Endothelial cell (in vitro differentiated cells): Measurements from ENCODE around the gene GANC. TPM values are rescaled to one million over a fixed set of nuclear protein-coding genes. Genes with fewer than 3 reads are reported as not detected.
"Not testable (repeated sequence)": the region's sequence is repeated elsewhere in the genome, so short reads cannot be mapped to it uniquely, and the experiment has no call there.

Experiments used
- DNase-seq: peaks from one replicate; pipeline ENCODE4 v3.0.0; 2021; ENCODE audit warnings: low spot score
- H3K27ac Mint-ChIP-seq: one replicate; pipeline ENCODE4 v1.8.0; 2021; ENCODE audit warnings: mixed read lengths, inconsistent platforms; ENCODE audit not compliant: unreplicated experiment
- H3K27me3 Mint-ChIP-seq: one replicate; pipeline ENCODE4 v1.8.0; 2021; ENCODE audit warnings: mild to moderate bottlenecking, moderate library complexity, mixed read lengths, inconsistent platforms; ENCODE audit not compliant: unreplicated experiment
- H3K36me3 Mint-ChIP-seq: one replicate; pipeline ENCODE4 v1.8.0; 2021; ENCODE audit warnings: mild to moderate bottlenecking, low read depth, mixed read lengths, inconsistent platforms; ENCODE audit not compliant: unreplicated experiment
- H3K4me1 Mint-ChIP-seq: one replicate; pipeline ENCODE4 v1.8.0; 2021; ENCODE audit warnings: mild to moderate bottlenecking, mixed read lengths, inconsistent platforms; ENCODE audit not compliant: unreplicated experiment
- H3K4me3 Mint-ChIP-seq: one replicate; pipeline ENCODE4 v1.8.0; 2021; ENCODE audit warnings: mild to moderate bottlenecking, mixed read lengths, inconsistent platforms; ENCODE audit not compliant: unreplicated experiment
- H3K9me3 Mint-ChIP-seq: one replicate; pipeline ENCODE4 v1.8.0; 2021; ENCODE audit warnings: mixed read lengths, inconsistent platforms; ENCODE audit not compliant: unreplicated experiment
- long read RNA-seq: library from polyadenylated mRNA; unstranded; transcript quantifications from one replicate; pipeline ENCODE4 v2.0.0, GENCODE V29; 2020; ENCODE audit not compliant: unreplicated experiment
- total RNA-seq: library from RNA; stranded (reverse); fragmentation: NEBNext Ultra II Directional; extraction: Animal tissue kit (Norgen Biotek cat#: 25700); gene quantifications from one replicate; pipeline ENCODE4 v1.2.1, GENCODE V29; 2021; ENCODE audit not compliant: unreplicated experiment
- TF ChIP-seq, protein P1 (sequence below): fragments of 200-600 bp; sonication (generic); IDR thresholded peaks from one replicate; pipeline ENCODE4 v1.5.0; 2021; ENCODE audit warnings: antibody characterized with exemption; ENCODE audit not compliant: unreplicated experiment

The GANC gene, protein sequence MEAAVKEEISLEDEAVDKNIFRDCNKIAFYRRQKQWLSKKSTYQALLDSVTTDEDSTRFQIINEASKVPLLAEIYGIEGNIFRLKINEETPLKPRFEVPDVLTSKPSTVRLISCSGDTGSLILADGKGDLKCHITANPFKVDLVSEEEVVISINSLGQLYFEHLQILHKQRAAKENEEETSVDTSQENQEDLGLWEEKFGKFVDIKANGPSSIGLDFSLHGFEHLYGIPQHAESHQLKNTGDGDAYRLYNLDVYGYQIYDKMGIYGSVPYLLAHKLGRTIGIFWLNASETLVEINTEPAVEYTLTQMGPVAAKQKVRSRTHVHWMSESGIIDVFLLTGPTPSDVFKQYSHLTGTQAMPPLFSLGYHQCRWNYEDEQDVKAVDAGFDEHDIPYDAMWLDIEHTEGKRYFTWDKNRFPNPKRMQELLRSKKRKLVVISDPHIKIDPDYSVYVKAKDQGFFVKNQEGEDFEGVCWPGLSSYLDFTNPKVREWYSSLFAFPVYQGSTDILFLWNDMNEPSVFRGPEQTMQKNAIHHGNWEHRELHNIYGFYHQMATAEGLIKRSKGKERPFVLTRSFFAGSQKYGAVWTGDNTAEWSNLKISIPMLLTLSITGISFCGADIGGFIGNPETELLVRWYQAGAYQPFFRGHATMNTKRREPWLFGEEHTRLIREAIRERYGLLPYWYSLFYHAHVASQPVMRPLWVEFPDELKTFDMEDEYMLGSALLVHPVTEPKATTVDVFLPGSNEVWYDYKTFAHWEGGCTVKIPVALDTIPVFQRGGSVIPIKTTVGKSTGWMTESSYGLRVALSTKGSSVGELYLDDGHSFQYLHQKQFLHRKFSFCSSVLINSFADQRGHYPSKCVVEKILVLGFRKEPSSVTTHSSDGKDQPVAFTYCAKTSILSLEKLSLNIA (N-terminal part only)
- total RNA-seq, result 18.7 TPM
- long read RNA-seq, result 0 reads

DNA sequence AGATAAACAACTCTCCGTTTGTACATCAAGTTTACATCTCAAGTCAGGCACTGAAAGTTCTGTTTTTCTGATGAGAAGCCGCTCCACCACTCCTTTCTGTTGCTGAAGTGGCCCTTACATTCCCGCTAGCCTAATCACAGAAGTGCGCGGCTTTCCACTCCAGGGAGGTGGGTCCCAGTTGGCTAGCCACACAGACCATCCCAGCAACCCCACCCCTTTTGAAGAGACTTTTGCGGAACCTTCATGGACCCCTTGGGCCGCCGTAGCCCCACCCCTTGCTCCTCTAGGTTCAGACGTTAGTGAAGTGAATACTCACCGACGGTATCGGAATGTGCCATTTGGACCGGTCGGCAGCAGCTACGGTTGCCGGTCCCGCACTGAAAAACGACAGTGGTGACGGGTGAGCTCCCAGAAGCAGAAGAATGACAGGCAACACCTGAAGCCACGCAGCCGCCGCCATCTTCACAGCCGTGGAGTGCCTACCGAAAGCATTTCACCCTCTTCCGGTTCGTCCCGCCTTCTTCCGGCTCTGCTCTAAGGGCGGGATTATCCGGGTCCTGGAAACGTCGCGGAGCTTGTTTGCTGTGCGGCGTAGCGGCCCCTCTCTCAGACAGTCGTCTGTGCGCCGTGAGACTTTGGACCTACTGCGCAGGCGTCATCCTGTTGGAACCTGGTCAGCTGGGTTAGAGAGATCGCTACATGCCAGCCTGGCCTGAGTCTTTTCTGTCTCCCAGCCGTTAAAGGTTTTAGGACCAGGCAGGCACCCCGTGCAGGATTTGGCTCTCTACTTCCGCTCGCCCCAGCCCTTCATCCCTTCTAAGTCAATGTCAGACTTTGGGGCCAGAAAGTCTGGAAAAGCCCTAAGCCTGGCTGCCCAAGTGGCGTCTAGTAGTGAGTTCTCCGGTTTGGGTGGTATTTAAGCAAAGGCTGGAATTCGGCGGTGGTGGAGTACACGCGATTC is at the start of gene GANC, which contains the start of gene TMEM87A:
GANC (plus strand) TSS at position 263 of the 961 bp plus-strand sequence. CDS start 1,281 bp downstream, outside the sequence.
TMEM87A (minus strand) TSS at position 495 of the 961 bp plus-strand sequence; CDS start at position 460, 35 bp downstream.
- TF ChIP-seq, protein P1, sequence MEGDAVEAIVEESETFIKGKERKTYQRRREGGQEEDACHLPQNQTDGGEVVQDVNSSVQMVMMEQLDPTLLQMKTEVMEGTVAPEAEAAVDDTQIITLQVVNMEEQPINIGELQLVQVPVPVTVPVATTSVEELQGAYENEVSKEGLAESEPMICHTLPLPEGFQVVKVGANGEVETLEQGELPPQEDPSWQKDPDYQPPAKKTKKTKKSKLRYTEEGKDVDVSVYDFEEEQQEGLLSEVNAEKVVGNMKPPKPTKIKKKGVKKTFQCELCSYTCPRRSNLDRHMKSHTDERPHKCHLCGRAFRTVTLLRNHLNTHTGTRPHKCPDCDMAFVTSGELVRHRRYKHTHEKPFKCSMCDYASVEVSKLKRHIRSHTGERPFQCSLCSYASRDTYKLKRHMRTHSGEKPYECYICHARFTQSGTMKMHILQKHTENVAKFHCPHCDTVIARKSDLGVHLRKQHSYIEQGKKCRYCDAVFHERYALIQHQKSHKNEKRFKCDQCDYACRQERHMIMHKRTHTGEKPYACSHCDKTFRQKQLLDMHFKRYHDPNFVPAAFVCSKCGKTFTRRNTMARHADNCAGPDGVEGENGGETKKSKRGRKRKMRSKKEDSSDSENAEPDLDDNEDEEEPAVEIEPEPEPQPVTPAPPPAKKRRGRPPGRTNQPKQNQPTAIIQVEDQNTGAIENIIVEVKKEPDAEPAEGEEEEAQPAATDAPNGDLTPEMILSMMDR, result no peak
- peaks cover 30% of the 10 kb centered on the region for H3K4me1 Mint-ChIP-seq
- H3K4me3 Mint-ChIP-seq, result peak within 1 kb of the TSS; percentile 99
- peaks cover 10% of the 10 kb centered on the region for H3K36me3 Mint-ChIP-seq
- H3K9me3 Mint-ChIP-seq, result no peaks in the 10 kb centered on the region
- H3K27ac Mint-ChIP-seq, result peak within 1 kb of the TSS; percentile 99
- peak; percentile 93 for DNase-seq
- H3K27me3 Mint-ChIP-seq, result peaks cover 3% of the 10 kb centered on the region

DNA sequence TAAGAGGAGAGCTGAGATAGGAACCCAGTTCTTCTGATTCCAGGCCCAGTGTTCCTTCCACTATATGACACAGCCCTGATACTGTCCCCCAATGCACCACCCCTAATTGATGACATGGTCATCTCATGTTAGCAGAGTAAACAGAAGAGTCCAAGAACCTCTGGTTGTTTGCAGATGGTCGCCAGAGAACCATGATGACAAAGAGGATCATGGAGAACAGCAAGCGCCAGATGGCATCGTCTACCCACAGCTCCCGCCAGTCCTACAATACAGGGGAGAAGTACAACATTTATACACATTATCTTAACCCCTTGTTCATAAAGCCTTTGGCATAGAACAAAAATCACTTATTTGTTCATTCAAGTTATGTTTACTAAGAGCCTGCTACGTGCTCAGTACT is 46.4 kb upstream of the GANC start:
- TF ChIP-seq, protein P1, result no peak
- no peaks in the 10 kb centered on the region for H3K4me1 Mint-ChIP-seq
- no peak overlapping the region for H3K4me3 Mint-ChIP-seq
- H3K36me3 Mint-ChIP-seq, result no peaks in the 10 kb centered on the region
- no peak overlapping the region for H3K27ac Mint-ChIP-seq
- H3K9me3 Mint-ChIP-seq, result no peaks in the 10 kb centered on the region
- DNase-seq, result no peak
- H3K27me3 Mint-ChIP-seq, result no peaks in the 10 kb centered on the region

DNA sequence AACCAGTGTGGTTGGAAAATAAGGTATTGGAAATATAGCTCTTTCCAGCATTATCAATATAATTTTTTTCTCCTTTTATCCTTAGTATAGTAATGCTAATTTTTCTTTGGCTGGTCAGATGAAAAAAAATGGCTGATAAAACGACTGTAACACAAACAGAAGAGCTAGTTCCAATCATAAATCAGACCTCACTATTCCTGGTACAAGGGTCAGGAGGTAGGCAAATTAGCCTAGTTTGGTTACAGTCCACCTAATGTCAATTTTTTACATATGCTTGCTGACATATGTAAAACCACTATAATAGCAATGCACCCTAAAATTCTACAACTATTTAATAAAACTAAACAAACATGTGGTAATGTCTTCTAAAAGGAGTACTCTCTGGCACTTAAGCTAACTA is 45.0 kb upstream of the GANC start:
- TF ChIP-seq, protein P1, result no peak
- Mint-ChIP-seq H3K4me3 (no peak overlapping the region), H3K9me3 (no peaks in the 10 kb centered on the region), H3K4me1 (no peaks in the 10 kb centered on the region), H3K36me3 (no peaks in the 10 kb centered on the region), H3K27me3 (no peaks in the 10 kb centered on the region), H3K27ac (no peak overlapping the region)
- DNase-seq, result no peak

DNA sequence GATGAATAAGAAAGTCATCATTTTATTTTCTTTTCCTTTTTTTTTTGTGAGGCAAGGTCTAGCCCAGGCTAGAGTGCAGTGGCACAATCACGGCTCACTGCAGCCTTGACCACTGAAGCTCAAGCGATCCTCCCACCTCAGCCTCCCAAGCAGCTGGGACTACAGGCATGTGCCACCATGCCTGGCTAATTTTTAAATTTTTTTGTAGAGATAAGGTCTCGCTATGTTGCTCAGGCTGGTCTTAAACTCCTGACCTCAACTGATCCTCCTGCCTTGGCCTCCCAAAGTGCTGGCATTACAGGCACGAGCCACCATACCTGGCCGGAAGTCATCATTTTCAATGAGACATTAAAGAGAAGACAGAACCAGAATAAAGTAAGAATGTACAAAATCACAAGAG is 44.0 kb upstream of the GANC start:
- DNase-seq, H3K36me3 Mint-ChIP-seq, H3K4me3 Mint-ChIP-seq, H3K27me3 Mint-ChIP-seq, H3K9me3 Mint-ChIP-seq, H3K27ac Mint-ChIP-seq, H3K4me1 Mint-ChIP-seq: not testable (repeated sequence)
